Amniotic stem cell (primary cell): ENCODE data around the gene AVL9.
"Not testable (repeated sequence)": the region's sequence is repeated elsewhere in the genome, so short reads cannot be mapped to it uniquely, and the experiment has no call there.

Source experiments
- DNase-seq: peaks from one replicate; lab custom pipeline; 2025; lab: John Stamatoyannopoulos, UW

AVL9 gene

DNA sequence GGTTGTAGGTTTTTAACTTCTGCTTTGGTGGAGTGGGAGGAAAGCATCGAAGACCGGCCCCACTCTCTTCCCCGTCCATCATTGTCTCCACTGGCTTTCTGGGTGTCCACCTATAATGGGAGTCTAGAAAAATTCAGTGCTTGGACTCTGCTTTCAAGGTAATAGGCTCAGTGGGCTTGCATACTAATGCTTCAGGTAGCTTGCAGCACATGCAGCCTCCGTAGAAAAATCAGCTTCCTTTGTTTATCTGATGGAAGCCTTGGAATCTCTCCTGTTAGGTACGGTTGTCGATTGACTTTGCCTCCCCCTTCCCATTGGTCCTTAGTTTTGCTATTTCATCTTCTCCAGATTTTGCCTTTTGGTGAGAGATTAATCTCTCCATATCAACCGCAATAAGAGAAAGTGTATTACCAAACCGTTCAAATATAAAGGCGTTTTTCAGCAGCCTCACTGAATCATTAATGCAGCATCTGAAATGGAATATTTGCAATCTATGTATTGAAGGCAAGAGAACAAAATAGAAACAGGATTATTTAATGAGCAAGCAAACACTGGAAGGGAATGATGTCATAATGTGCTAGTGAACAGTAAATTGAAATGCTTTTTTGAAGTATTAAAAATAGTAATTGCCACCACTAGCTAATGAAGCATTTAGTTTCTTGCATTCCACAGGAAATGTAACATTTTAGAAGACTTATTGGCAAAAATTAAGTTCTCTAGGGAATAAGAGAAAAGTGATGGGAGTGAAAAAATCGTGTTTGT lies 944 bp downstream of the AVL9 start:
- no peak for DNase-seq

DNA sequence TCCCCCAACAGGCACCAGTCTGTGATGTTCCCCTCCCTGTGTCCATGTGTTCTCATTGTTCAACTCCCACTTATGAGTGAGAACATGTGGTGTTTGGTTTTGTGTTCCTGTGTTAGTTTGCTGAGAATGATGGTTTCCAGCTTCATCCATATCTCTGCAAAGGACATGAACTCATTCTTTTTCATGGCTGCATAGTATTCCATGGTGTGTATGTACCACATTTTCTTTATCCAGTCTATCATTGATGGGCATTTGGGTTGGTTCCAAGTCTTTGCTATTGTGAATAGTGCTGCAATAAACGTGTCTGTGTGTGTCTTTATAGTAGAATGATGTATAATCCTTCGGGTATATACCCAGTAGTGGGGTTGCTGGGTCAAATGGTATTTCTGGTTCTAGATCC lies 4.5 kb downstream of the AVL9 start:
- not testable (repeated sequence) for DNase-seq

DNA sequence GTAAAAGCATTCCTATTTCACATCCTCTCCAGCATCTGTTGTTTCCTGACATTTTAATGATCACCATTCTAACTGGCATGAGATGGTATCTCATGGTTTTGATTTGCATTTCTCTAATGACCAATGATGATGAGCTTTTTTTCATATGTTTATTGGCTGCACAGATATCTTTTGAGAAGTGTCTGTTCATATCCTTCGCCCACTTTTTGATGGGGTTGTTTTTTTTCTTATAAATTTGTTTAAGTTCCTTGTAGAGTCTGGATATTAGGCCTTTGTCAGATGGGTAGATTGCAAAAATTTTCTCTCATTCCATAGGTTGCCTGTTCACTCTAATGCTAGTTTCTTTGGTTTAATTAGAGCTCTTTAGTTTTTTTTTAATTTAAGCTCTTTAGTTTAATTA lies 4.9 kb downstream of the AVL9 start:
- DNase-seq = not testable (repeated sequence)

DNA sequence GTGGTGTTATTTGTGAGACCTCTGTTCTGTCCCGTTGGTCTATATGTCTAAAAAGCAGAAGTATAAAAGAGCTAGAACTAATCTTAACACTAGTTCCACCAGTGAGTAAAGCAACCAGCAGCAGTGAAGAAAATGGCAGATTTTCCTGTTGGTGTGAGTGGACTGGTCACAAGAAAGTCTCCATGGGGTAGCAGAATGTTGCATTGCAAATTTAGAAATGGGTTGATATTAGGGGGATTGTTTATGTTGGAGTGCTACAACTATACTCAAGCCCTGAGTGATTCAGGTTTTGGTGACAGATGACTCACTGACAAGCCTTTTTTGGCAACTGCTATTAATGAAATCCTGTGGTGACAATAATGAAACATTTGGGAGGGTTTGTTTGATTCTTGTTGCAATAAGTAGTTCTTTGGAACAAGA lies 5.6 kb downstream of the AVL9 start:
- DNase-seq = no peak

DNA sequence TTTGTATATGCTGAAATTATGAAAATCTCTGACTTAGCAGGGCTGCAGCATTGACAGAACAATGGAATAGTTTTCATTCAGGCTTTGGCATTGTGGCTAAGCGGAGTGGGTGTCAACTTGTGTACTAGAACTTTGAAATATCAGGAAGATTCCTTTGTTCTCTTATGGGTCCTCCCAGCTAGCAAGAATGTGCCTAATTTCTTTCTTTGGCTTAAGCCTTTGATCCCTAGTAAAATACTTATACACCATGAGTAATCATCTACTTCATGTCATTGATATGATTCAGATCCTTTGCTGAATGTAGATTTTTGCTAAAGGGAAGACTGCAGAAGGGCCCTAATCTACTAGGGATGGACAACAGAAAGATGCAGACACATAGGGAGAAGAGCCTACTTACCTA lies 6.2 kb downstream of the AVL9 start:
- peak; percentile 22 for DNase-seq

DNA sequence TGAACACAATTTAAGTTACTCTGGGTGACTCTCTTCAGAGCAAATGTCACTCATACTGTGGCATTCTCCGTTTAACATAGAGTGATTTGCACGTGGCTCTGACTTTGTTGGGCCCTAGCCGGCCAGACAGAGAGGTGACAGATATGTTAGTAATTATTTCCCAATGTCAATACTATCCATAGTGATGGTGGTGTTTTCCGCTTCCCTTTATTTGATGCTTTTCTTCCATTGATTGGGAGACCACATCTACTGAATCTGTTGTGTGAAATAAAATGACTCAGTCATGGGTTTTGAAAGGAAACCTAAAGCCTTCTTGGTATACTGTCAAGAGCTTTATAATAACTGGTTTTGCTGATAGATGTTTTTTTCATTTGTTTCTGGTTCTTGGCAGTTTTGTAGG lies 7.4 kb downstream of the AVL9 start:
- DNase-seq = no peak

DNA sequence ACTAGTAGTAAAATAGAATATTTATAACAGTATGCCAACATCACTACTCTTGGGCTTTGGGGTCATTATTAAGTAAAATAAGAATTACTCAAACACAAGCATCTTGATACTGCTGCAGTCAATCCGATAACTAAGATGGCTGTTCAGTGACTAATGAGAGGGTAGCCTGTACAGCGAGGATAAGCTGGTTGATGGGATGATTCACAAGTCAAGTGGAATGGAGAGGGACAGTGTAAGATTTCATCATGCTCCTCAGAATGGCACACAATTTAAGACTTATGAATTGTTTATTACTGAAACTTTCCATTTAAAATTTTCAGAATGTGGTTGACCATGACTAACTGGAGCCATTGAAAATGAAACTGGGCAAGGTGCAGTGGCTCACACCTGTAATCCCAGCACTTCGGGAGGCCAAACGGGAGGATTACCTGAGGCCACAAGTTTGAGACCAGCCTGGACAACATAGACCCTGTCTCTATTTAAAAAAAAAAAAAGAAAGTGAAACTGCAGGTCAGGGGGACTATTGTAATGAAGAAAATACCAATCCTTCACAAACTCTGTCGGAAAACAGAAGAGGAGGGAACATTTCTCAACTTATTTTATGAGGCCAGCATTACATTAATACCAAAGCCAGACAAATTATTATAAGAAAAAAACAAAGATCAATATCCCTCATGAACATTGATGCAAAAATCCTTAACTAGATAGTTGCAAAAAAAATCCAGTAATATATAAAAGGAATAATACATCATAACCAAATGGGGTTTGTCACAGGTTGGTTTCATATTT lies 11.2 kb downstream of the AVL9 start:
- DNase-seq = no peak

DNA sequence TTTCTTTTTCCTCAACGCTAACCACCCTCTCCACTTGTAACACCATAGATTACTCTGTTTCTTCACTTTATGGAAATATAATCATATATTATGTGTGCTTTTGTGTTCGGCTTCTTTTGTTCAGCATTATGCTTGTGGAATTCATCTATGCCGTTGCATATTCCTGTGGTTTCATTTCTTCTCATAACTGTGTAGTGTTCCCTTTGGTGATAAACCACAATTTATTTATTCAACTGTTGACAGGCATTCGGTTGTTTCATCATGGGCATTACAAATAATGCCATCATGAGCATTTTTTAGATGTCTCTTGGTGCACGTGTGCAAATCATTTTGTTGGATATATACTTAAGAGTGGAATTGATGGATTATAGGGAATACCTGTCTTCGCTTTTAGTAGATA lies 12.1 kb downstream of the AVL9 start:
- no peak for DNase-seq

DNA sequence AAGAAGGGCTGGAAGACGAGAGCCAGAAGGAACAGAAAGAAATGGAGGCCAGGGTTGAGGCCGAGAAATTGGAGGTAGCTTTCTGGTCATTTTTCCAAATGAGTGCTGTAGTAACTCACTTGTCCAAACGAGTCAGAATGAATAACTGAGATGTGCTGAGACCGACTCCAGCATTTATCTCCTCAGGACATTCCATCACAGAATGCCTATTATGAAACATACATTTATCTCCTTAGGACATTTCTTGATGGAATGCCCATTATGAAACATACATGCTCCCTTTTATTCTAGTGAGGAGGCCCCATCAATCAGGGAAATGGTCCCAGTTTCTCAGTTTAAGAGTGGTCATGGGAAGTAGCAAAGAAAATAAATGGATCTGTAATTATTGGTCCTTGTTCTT lies 16.5 kb downstream of the AVL9 start:
- no peak for DNase-seq

DNA sequence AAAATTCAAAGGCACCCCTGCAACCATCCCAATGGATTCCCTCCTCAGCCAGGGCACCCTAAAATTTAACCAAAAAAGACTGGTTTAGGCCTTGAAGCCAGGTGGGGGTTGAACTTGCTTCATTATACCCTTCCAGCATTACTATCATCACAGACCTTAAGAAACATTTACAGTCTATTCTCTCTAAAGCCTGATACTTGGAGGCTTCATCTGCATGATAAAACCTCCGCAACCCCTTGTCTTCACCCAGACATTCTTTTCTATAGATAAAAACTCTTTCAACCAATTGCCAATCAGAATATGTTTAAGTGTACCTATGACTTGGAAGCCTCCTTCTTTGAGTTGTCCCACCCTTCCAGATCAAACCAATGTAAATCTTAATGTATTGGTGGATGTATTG lies 17.9 kb downstream of the AVL9 start:
- no peak for DNase-seq

DNA sequence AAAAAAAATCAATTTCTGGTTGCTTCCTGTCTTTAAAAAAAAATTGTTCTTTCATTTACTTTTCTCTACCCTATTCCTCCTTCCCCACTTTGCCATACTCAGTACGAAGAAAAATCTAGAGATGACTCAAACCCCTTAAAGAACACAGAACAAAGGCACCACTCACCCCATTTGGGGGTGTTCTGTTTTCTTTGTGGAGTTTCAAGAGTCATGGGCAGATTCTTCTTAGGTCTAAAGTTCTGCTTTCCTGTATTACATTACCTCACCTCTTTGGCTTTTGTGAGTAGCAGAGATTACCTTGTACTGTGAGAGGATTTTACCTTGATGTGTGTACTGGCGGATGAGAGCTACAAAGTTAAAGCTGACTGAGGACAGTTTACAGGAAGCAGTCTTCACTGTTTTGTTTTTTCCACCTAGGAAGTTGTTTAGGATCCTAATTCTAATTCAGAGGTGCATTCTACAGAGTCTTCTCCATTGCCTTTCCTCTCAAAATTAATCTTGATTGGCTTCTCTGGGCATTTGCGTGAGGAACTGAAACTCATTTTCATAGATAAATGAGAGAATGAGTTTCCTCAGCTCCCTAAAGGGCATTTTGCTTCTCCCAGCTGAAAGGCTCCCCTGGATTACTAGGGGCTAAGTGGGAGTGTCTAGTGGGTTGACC lies 20.7 kb downstream of the AVL9 start:
- DNase-seq = no peak

DNA sequence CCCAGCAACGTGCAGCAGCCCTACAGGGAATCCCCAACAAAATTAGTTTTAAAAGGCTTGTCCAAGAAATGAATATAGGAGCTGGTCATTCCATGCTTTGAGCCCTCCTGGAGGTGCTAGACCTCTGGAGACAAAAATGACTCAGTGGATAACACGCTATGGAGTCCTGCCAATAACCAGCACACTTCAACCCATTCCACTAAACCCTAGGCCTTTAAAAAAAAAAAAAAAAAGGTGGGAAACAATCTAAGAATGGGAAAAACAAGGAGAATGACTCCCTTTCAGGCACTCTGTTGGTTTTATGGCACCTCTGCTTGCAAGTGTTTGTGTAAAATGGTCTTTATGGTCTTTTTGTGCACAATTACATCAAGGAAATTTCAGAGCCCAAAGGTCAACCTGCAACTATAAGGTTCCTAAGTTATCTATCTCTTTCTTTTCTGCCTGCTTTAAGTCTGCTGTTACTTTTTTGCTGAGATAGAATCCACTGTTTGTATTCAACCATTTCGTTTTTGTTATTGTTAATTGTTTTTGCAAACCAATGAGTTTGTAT lies 21.3 kb downstream of the AVL9 start:
- DNase-seq = no peak

DNA sequence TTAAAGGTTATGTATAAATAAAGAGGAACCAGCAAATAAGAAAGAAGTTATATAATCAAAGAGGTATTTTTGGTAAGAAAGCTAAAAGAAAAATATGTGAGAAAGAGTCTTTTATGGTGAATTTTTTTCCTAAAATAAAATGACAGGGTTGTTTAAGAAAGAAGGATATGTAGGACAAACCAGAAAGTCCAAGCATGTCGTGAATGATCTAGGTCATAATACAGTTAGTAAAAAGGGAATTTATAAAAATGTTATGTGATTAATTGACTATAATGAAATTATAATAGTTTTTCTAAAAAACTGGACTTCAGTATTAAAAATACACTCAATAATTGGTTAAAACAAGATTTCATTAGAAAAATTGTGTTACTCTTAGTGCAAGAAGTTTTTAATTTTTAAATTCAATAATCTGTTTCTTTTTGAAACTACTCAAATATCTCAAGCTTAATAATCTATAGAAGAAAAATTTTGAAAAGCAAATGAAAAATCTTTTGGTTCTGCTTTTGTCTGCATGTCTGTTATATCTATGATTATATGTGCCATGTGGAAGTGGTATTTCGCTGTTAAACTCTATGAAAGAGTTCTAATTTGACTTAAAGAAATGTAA lies 23.3 kb downstream of the AVL9 start:
- DNase-seq = no peak

DNA sequence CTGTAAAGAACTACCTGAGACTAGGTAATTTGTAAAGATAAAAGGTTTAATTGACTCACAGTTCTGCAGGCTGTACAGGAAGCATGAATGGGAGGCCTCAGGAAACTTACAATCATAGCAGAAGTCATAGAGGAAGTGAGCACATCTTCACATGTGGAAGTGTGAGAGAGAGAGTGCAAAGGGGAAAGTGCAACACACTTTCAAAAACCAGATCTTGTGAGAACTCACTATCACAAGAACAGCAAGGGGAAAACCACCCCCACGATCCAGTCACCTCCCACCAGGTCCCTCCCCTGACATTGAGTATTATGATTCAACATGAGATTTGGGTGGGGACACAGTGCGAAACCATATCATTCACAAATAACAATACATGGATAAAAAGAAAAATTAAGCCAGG lies 24.5 kb downstream of the AVL9 start:
- no peak for DNase-seq

DNA sequence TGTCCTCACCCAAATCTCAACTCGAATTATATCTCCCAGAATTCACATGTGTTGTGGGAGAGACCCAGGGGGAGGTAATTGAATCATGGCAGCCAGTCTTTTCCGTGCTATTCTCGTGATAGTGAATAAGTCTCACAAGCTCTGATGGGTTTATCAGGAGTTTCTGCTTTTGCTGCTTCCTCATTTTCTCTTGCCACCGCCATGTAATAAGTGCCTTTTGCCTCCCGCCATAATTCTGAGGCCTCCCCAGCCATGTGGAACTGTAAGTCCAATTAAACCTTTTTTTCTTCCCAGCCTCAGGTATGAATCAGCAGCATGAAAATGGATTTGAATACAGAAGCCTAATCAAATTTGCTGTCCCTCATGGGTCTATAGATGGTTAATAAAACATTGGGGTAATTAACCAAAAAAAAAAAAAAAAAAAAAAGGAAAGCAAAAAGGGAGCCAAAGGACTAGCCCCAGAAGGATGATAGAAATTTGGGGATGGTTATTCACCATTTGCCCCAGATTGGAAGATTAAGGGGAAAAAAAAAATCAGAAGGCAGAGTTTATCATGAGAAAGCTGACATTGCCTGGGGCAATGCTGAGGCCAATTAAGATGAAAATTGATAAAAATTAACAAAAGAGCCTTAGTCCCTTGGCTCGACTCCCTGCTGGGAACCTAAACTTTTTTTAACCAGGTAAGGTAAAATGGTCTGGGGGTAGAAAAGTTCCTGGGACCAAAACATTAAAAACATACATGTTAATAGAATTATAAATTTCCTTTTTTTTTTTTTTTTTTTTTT lies 27.6 kb downstream of the AVL9 start:
- DNase-seq = no peak

DNA sequence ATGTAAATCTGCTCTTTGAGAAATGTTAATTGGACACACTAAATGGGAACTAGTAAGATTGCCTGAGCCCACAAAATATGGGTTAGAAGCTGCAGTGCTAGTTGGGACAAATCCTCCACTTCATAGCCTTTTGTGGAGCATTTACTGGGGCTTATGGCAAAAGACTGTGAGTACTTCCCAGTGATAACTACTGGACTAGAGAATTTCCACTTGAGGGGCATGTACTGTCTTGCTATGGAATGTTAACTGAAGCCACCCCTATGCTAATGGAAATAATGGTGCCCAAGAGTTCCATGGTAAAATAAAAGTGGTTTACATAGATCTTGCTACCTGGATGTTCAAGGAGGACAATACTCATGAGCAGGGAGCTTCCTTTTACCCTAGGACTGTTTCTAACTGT lies 29.3 kb downstream of the AVL9 start:
- DNase-seq = no peak

DNA sequence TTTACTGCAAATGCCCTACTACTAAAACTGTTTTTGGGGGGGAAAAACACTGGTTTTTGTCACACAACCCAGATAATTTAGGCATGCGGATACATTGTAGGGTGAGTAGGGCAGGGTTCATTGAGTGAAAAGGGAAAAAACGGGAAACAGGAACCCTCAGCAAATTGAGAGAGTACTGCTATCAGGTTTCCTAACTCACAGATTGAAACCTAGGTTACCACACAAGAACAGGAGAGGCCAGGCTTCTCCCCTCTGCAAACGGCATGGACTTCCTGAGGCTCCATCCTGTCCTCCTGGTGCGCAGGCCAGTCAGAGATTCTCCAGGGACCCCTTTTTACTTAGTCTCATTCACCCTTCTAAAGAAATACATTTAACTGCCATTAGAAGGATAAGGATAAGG lies 30.6 kb downstream of the AVL9 start:
- no peak for DNase-seq

DNA sequence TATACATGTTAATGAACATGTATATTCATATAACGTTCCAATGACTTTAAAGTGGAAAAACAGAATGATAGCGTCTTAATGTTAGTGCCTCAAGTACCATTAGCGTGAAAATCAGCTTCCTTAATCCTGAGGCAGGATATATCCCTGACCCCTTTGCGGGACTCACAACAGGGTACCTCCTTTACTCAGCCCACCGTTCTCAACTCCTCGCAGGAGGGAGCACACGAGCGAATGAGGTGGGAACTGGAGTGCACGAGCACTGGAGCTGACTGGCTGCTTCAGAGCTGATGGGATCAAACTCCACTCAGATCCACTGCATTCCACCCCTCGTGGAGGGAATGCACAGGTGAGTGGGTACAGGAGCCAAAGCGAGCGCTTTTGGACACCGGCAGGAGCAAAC lies 36.1 kb downstream of the AVL9 start:
- DNase-seq = no peak

DNA sequence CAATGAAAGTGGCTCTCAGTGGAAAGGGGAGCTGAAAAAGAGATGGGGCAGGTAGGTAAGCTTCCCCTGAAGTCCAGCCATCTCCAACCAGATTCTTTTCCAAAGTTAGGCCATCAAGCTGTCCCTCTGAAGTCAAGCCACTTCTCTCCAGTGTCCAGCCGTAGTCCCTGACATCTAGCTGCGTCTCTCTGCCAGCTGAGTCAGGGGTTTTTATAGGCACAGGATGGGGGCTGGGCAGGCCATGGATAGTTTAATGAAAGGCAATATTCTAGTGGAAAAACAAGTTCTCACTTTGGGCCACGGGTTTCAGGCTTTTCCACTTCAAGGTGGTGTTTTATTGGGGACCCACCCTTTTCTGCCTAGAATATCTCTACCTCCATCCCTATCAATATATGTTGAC lies 36.8 kb downstream of the AVL9 start:
- DNase-seq = no peak

DNA sequence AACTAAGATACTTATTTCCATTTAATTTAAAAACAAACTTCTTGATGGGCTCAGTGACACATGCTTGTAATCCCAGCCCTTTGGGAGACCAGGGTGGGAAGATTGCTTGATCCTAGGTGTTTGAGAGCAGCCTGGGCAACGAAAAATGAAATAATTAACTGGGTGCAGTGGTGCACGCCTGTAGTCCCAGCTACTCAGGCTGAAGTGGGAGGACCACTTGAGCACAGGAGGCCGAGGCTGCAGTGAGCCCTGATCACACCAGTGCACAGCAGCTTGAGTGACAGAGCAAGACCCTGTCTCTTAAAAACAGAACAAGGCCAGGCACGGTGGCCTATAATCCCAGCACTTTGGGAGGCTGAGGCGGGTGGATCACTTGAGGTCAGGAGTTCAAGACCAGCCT lies 37.4 kb downstream of the AVL9 start:
- DNase-seq = no peak

DNA sequence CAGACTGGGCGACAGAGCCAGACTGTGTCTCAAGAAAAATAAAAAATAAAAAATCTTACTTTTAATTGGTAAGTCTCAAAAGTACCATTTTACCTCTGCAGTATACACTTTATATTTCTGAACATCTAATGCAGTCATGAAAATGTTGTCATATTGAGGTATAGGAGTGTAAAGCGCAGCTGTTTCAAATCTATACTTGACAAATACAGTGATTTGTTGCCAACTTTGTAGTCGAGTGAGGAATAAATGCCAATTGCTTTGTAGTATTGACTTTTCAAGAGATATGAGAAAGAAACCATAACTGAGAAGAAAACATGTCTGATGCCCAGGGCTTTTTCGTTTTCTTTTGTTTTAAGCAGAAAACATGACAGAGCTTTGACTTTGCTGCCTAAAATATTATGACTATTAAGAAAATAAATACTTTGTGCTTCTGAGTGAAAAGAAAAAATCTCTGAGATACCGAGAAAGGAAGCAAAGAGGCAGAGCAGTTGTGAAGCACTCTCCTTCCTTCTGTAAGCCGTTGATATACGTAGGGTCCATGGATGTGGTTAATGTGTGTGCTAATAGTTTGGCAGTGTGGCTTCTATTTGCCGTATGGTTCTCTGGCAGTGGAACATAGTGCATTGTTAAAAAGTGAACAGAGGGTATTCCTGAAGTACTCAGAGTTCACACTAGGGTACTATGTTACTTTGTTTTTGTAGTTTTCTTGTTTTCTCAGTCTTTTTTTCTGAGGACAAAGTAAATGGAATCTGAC lies 38.2 kb downstream of the AVL9 start:
- DNase-seq = no peak
